ENCODE measurements around the gene MACROD2. TPM values are rescaled to one million over a fixed set of nuclear protein-coding genes. Genes with fewer than 3 reads are reported as not detected.

MACROD2 gene
- total RNA-seq, 6 experiments from 2014 or later: 0.05 to 0.57 (median 0.11) TPM; not detected in 1

DNA sequence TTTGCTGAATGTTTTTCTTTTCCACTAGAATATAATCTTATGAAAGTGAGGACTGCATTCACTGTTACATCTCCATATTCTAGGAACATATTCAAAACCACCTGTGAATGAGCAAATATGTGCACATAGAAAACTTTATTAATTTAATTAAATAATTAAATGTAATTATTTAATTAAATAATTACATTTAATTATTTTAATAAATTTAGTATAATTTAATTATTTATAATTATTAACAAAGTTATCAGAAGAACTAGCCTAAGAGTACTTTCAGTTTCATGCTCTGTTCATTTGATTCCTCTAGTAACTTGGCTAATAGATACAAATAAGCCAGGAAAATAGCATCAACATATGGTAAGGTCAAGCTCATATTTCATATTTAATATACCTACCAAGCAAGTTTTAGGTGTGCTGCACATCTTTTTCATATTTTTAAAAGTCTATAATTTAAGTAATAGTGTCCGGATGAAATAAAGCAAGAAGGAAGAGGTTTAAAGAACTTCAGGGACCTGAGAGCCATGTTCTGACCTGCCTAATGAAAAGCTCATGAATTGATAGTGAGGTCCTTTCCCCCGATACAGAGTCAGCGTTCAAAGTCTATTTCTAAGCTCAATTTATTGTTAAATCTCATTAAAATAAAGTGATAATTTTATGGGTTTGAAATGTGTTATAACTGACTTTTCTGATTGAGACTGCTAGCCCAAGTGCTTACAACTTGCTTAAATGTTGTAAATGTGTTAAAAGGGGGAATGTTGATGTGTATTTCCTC lies 703.5 kb downstream of the MACROD2 start:
- Mint-ChIP-seq H3K4me1 (ENCODE audit: low read depth) (no peaks in the 10 kb centered on the region), H3K27me3 (ENCODE audit: insufficient read depth) (peaks cover 1% of the 10 kb centered on the region; the same call in 1 of the 2 replicates)
- TF ChIP-seq, protein P1, sequence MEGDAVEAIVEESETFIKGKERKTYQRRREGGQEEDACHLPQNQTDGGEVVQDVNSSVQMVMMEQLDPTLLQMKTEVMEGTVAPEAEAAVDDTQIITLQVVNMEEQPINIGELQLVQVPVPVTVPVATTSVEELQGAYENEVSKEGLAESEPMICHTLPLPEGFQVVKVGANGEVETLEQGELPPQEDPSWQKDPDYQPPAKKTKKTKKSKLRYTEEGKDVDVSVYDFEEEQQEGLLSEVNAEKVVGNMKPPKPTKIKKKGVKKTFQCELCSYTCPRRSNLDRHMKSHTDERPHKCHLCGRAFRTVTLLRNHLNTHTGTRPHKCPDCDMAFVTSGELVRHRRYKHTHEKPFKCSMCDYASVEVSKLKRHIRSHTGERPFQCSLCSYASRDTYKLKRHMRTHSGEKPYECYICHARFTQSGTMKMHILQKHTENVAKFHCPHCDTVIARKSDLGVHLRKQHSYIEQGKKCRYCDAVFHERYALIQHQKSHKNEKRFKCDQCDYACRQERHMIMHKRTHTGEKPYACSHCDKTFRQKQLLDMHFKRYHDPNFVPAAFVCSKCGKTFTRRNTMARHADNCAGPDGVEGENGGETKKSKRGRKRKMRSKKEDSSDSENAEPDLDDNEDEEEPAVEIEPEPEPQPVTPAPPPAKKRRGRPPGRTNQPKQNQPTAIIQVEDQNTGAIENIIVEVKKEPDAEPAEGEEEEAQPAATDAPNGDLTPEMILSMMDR (IDR thresholded peaks at IDR 0.05): no peak

DNA sequence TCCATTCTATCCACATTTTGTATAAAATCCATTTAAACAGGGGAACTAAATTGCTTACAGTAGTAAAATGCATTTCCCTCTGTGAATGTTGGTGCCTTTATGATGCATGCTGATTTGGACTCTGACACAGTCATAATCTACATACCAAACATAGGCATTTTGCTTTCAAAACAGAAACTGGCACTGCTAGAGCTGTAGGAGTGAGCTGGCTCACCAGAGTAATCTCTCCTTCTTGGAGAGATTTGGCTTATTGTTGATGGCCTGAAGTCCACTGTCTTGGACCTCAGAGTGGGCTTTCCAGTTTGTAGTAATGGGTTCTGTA lies 705.3 kb downstream of the MACROD2 start:
- TF ChIP-seq, protein P1 (IDR thresholded peaks at IDR 0.05): no peak
- 0 out of 2 replicates have a peak, but pooled peaks cover 4% of the 10 kb centered on the region for H3K36me3 Mint-ChIP-seq (ENCODE audit: low read depth)
- no peaks in the 10 kb centered on the region for H3K4me1 Mint-ChIP-seq (ENCODE audit: low read depth)
- H3K27ac Mint-ChIP-seq: no peak overlapping the region
- peaks cover 1% of the 10 kb centered on the region; the same call in 1 of the 2 replicates for H3K27me3 Mint-ChIP-seq (ENCODE audit: insufficient read depth)
- H3K4me3 Mint-ChIP-seq: no peak overlapping the region
- H3K9me3 Mint-ChIP-seq: peaks cover 53% of the 10 kb centered on the region
- no peak for DNase-seq

More for the DNA sequence above, 703.5 kb downstream of the MACROD2 start:
- Mint-ChIP-seq H3K9me3 (peaks cover 53% of the 10 kb centered on the region), H3K36me3 (ENCODE audit: low read depth) (no peaks in the 10 kb centered on the region), H3K27ac (no peak overlapping the region), H3K4me3 (no peak overlapping the region)
- no peak for DNase-seq

DNA sequence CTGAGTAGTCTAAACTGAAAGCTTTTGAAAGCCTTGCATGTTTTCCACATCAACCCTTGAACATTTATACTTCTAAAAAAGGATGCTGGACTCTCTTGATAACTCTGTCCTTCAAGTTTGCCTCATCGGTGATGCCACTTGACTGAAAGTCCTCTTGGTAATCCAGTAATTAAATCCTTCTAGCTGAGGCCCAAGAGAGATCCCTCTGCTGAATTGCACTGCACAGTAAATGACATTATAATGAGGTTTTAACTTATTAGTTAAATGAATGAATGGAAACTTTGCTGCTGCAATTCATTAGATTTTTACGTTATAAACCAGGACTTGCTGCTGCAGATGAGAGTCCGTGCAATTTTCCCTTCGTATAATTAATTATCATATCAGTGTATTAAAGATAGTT lies 706.0 kb downstream of the MACROD2 start:
- Mint-ChIP-seq H3K27me3 (ENCODE audit: insufficient read depth) (peaks cover 1% of the 10 kb centered on the region; the same call in 1 of the 2 replicates), H3K4me1 (ENCODE audit: low read depth) (no peaks in the 10 kb centered on the region), H3K9me3 (peaks cover 49% of the 10 kb centered on the region), H3K27ac (no peak overlapping the region), H3K36me3 (ENCODE audit: low read depth) (0 out of 2 replicates have a peak, but pooled peaks cover 4% of the 10 kb centered on the region), H3K4me3 (no peak overlapping the region)
- TF ChIP-seq, protein P1 (IDR thresholded peaks at IDR 0.05): no peak
- DNase-seq: no peak

DNA sequence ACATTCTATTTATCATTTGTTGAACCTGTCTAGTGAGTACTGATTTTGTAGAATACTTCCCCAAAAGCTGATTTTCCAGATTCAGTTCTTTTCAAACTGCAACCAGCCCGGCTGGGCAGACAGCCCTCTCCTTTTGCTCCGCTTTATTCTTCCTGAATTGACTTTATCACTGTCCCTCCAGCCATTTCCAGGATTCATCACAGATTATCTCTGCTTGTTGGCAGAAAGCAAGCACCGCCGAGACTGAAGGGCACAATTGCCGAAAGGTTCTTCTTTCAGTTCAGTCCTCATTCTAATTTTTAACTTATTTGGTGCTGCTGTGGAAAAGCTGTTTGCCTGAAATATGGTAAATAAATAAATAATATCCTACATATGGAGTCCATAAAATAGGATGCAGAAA lies 711.2 kb downstream of the MACROD2 start:
- no peak overlapping the region for H3K27ac Mint-ChIP-seq
- no peaks in the 10 kb centered on the region for H3K4me1 Mint-ChIP-seq (ENCODE audit: low read depth)
- no peak for DNase-seq
- TF ChIP-seq, protein P1 (IDR thresholded peaks at IDR 0.05): no peak
- H3K9me3 Mint-ChIP-seq: peaks cover 52% of the 10 kb centered on the region
- H3K36me3 Mint-ChIP-seq (ENCODE audit: low read depth): 0 out of 2 replicates have a peak, but pooled peaks cover 4% of the 10 kb centered on the region
- no peaks in the 10 kb centered on the region for H3K27me3 Mint-ChIP-seq (ENCODE audit: insufficient read depth)
- H3K4me3 Mint-ChIP-seq: no peak overlapping the region

DNA sequence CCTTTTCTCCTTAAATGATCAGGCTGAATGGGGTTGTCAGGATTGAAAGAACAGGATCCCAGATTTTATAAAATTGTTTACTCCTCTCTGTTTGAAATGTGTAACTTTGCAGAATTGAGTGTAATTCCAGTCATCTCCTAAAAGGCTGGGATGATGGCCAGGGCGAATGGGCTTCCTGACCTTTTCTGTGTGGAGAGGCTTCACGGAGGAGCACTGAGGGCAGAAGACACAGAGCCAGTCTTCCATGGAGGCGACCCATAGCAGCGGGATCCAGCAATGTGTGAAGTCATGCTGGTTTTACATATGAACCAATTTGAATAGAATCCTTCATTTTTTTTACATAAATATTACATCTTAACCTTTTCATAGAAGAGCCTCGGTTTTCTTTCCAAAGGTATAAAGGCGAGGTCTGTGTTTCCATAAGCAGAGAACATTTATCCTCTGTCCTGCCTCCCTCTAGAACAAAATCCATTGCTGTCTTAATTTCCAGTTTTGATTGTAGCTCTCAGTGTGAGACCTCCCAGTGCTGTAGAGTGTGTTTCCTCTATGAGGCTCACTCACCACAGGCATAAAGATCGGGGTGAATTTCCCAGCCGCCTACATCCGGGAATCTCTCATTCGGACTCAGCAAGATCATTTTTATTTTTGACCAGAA lies 711.8 kb downstream of the MACROD2 start:
- H3K4me1 Mint-ChIP-seq (ENCODE audit: low read depth): no peaks in the 10 kb centered on the region
- H3K27me3 Mint-ChIP-seq (ENCODE audit: insufficient read depth): no peaks in the 10 kb centered on the region
- no peak overlapping the region for H3K27ac Mint-ChIP-seq
- 0 out of 2 replicates have a peak, but pooled peaks cover 4% of the 10 kb centered on the region for H3K36me3 Mint-ChIP-seq (ENCODE audit: low read depth)
- DNase-seq: no peak
- TF ChIP-seq, protein P1 (IDR thresholded peaks at IDR 0.05): no peak
- H3K4me3 Mint-ChIP-seq: no peak overlapping the region
- H3K9me3 Mint-ChIP-seq: peaks cover 52% of the 10 kb centered on the region
